Measurements from ENCODE around the gene APOA4.

Gene APOA4

GRCh38 chr11:116774661-116775060, 48.4 kb downstream of the APOA4 start:
- H3K4me3 ChIP-seq (replicated peaks; ENCODE audit: low read depth, low read length): no peak overlapping the region
- no peak for TF ChIP-seq CTCF (IDR thresholded peaks at IDR 0.05; ENCODE audit: low read depth, low read length, missing control alignments)
- DNase-seq (ENCODE audit: extremely low read depth, low read depth): no peak

- H3K4me3 ChIP-seq (replicated peaks; ENCODE audit: low read depth, low read length): peak overlapping the region; percentile 61
- no peak for DNase-seq (ENCODE audit: extremely low read depth, low read depth)
- no peak for TF ChIP-seq CTCF (IDR thresholded peaks at IDR 0.05; ENCODE audit: low read depth, low read length, missing control alignments)
These were observed 49.7 kb downstream of the APOA4 start for GRCh38 chr11:116773203-116774097.

- no peak for TF ChIP-seq CTCF (IDR thresholded peaks at IDR 0.05; ENCODE audit: low read depth, low read length, missing control alignments)
- peak; percentile 29 for DNase-seq (ENCODE audit: extremely low read depth, low read depth)
- H3K4me3 ChIP-seq (replicated peaks; ENCODE audit: low read depth, low read length): peak within 1 kb of the TSS; percentile 61
These were observed 50.5 kb downstream of the APOA4 start, which contains the start of gene BUD13 for GRCh38 chr11:116772443-116773202. Gene BUD13, minus strand, starts transcription at chr11:116772987. Its CDS starts 23 bp downstream, at chr11:116772964.

GRCh38 chr11:116771935-116772334, 51.2 kb downstream of the APOA4 start:
- DNase-seq (ENCODE audit: extremely low read depth, low read depth): no peak
- H3K4me3 ChIP-seq (replicated peaks; ENCODE audit: low read depth, low read length): peak overlapping the region; percentile 61
- no peak for TF ChIP-seq CTCF (IDR thresholded peaks at IDR 0.05; ENCODE audit: low read depth, low read length, missing control alignments)

Data from HFF-Myc (cell line).